Muscle layer of colon (tissue), 2 donors: ENCODE results near the gene NME7.
"Not testable (repeated sequence)": the region's sequence is repeated elsewhere in the genome, so short reads cannot be mapped to it uniquely, and the experiment has no call there.

ENCODE experiments used
- H3K27ac ChIP-seq: one replicate; pipeline ENCODE4 v1.7.0; 2013; ENCODE audit warnings: low read depth, mild to moderate bottlenecking, low read length, moderate library complexity
- H3K27me3 ChIP-seq, 2 donors: one replicate each; pipeline ENCODE4 v1.7.0; 2013; ENCODE audit warnings: low read length in 2 of 2, mild to moderate bottlenecking in 2 of 2; ENCODE audit not compliant: insufficient read depth in 2 of 2, control insufficient read depth in 1 of 2
- H3K36me3 ChIP-seq: one replicate; pipeline ENCODE4 v1.7.0; 2013; ENCODE audit warnings: mild to moderate bottlenecking, low read length; ENCODE audit not compliant: insufficient read depth
- H3K4me1 ChIP-seq: one replicate; pipeline ENCODE4 v1.7.0; 2013; ENCODE audit warnings: mild to moderate bottlenecking, low read length; ENCODE audit not compliant: insufficient read depth
- H3K4me3 ChIP-seq, 2 donors: one replicate each; pipeline ENCODE4 v1.7.0; 2013; ENCODE audit warnings: low read length in 2 of 2, low read depth in 1 of 2, mild to moderate bottlenecking in 1 of 2, moderate library complexity in 1 of 2
- H3K9ac ChIP-seq: one replicate; pipeline ENCODE4 v1.7.0; 2013; ENCODE audit warnings: low read length
- H3K9me3 ChIP-seq: one replicate; pipeline ENCODE4 v1.7.0; 2013; ENCODE audit warnings: mild to moderate bottlenecking, low read length
- donor health status: abdominal sarcoma.
- donor health status: Adenocarcinoma of cecum.

Gene NME7, protein sequence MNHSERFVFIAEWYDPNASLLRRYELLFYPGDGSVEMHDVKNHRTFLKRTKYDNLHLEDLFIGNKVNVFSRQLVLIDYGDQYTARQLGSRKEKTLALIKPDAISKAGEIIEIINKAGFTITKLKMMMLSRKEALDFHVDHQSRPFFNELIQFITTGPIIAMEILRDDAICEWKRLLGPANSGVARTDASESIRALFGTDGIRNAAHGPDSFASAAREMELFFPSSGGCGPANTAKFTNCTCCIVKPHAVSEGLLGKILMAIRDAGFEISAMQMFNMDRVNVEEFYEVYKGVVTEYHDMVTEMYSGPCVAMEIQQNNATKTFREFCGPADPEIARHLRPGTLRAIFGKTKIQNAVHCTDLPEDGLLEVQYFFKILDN

DNA sequence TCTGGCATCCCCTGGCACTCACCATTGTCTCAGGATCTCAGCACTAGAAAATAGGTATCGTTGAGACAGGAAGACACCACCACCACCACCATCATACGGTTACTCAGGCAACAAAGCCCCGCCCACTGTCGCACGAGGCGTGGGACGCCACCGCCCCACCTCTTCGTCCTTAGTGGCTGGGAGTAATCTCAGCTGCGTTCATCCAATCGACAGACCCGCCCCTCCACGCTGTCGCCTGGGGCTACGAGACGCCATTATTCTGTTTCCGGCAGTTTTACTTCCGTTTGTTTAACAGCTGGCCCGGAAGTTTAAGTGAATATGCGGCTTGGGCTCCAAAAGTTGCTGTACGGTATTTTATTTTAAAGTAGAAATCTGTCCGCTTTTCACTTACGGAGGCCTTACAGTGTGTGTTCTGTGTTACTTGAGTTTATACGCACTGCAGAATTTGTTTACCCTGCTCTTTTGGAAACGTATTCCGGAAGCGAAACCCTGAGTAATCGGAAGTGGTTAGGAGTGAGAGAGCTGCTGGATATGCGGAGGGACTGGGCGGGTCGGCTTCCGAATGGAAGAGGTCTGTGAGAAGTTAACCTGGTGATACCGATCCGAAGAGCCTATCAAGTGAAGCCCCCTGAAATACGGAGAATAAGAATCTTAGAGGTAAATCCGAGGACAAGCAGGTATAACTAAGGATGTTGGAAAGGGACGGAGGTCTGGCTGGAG is at the start of gene NME7, which contains the start of gene BLZF1:
NME7 (minus strand) TSS at position 112 of the 720 bp plus-strand sequence; CDS start at position 25, 87 bp downstream.
BLZF1 (plus strand) TSS at position 510 of the 720 bp plus-strand sequence. CDS start 1,328 bp downstream, outside the sequence.
- Histone ChIP-seq H3K9me3 (no peaks in the 10 kb centered on the region), H3K4me1 (peaks cover 15% of the 10 kb centered on the region), H3K36me3 (peaks cover 11% of the 10 kb centered on the region), H3K9ac (peak within 1 kb of the TSS; percentile 78), H3K4me3 (peak within 1 kb of the TSS; percentile 47 to 89), H3K27ac (peak within 1 kb of the TSS; percentile 83), H3K27me3 (no peaks in the 10 kb centered on the region)

GRCh38 chr1:169414952-169415351 is 47.4 kb upstream of the NME7 start:
- Histone ChIP-seq H3K4me3 (no peak overlapping the region), H3K4me1 (no peaks in the 10 kb centered on the region), H3K27me3 (no peaks in the 10 kb centered on the region), H3K36me3 (no peaks in the 10 kb centered on the region), H3K27ac (no peak overlapping the region), H3K9me3 (no peaks in the 10 kb centered on the region), H3K9ac (no peak overlapping the region)

- H3K36me3 ChIP-seq, H3K27ac ChIP-seq, H3K4me3 ChIP-seq, H3K9me3 ChIP-seq, H3K4me1 ChIP-seq, H3K9ac ChIP-seq, H3K27me3 ChIP-seq: not testable (repeated sequence)
Measured at GRCh38 chr1:169408340-169408739, 40.7 kb upstream of the NME7 start.

GRCh38 chr1:169402578-169402977 is 35.0 kb upstream of the NME7 start:
- H3K4me1 ChIP-seq, H3K4me3 ChIP-seq, H3K27me3 ChIP-seq, H3K9me3 ChIP-seq, H3K36me3 ChIP-seq, H3K27ac ChIP-seq, H3K9ac ChIP-seq: not testable (repeated sequence)

DNA sequence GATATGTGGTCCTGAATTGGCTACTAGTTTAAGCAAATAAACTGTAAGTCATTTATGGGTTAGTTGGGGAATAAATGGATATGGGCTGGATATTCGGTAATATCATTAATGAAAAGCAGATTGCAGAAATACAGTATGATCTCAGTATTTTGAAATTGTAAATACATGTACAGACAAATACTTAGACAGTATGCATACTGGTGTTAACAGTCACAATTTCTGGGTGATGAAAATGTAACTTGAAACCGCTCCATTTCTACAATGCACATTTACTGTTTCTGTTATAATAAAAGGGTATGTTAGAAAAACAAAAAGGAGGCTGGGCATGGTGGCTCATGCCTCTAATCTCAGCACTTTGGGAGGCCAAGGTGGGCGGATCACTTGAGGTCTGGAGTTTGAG is 28.4 kb upstream of the NME7 start:
- Histone ChIP-seq H3K9me3 (no peaks in the 10 kb centered on the region), H3K27ac (no peak overlapping the region), H3K9ac (no peak overlapping the region), H3K36me3 (peaks cover 9% of the 10 kb centered on the region), H3K4me3 (no peak overlapping the region), H3K4me1 (no peaks in the 10 kb centered on the region), H3K27me3 (no peaks in the 10 kb centered on the region)

GRCh38 chr1:169392406-169392805 is 24.8 kb upstream of the NME7 start:
- Histone ChIP-seq H3K27ac (no peak overlapping the region), H3K9me3 (no peaks in the 10 kb centered on the region), H3K36me3 (peaks cover 25% of the 10 kb centered on the region), H3K4me1 (no peaks in the 10 kb centered on the region), H3K27me3 (no peaks in the 10 kb centered on the region), H3K9ac (no peak overlapping the region), H3K4me3 (no peak overlapping the region)

GRCh38 chr1:169390303-169390702 is 22.7 kb upstream of the NME7 start:
- no peaks in the 10 kb centered on the region for H3K9me3 ChIP-seq
- H3K9ac ChIP-seq = no peak overlapping the region
- no peaks in the 10 kb centered on the region for H3K4me1 ChIP-seq
- H3K27ac ChIP-seq = no peak overlapping the region
- H3K27me3 ChIP-seq = no peaks in the 10 kb centered on the region
- peaks cover 39% of the 10 kb centered on the region for H3K36me3 ChIP-seq
- H3K4me3 ChIP-seq = no peak overlapping the region

DNA sequence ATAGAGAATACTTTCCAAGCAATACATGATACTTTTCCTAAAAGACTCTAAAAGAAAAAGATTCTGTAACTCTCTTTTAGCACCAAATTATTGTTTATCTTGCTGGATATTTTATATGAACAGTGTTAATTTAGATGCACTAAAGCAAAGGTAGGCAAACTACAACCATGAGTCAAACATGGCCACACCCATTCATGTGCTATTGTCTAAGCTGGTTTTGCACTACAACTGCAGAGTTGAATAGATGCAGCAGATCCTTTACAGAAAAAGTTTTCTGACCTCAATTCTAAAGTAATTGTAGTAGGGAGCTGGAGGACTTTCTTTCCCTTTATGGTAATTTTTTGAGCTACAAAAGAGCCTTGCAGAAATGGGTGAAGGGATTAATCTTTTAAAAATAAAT is 19.8 kb upstream of the NME7 start:
- H3K36me3 ChIP-seq = peaks cover 52% of the 10 kb centered on the region
- no peak overlapping the region for H3K9ac ChIP-seq
- no peak overlapping the region for H3K4me3 ChIP-seq
- no peaks in the 10 kb centered on the region for H3K27me3 ChIP-seq
- H3K9me3 ChIP-seq = no peaks in the 10 kb centered on the region
- H3K4me1 ChIP-seq = no peaks in the 10 kb centered on the region
- H3K27ac ChIP-seq = no peak overlapping the region

- Histone ChIP-seq H3K36me3 (peaks cover 57% of the 10 kb centered on the region), H3K27ac (no peak overlapping the region), H3K9me3 (no peaks in the 10 kb centered on the region), H3K27me3 (no peaks in the 10 kb centered on the region), H3K9ac (no peak overlapping the region), H3K4me1 (no peaks in the 10 kb centered on the region), H3K4me3 (no peak overlapping the region)
Measured at GRCh38 chr1:169383449-169383848, 15.9 kb upstream of the NME7 start.

DNA sequence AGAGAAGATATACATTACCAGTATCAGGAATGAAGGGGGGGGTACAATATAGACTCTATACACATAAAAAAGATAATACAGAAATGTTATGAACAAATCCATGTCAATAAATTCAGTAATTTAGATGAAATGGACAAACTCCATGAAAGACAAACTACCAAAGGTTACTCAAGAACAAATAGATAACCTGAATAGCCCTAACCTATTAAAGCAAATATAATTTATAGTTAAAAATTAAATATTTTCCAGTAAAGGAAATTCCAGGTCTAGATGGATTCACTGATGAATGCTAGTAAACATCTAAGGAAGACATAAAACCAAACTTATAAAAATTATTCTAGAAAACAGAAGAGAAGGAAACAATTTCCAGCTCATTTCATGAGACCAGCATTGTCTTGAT is 13.6 kb upstream of the NME7 start:
- Histone ChIP-seq H3K36me3 (peaks cover 63% of the 10 kb centered on the region), H3K27ac (no peak overlapping the region), H3K9me3 (no peaks in the 10 kb centered on the region), H3K27me3 (no peaks in the 10 kb centered on the region), H3K4me3 (no peak overlapping the region), H3K9ac (no peak overlapping the region), H3K4me1 (no peaks in the 10 kb centered on the region)

- Histone ChIP-seq H3K9me3 (no peaks in the 10 kb centered on the region), H3K36me3 (peaks cover 19% of the 10 kb centered on the region), H3K4me1 (peaks cover 13% of the 10 kb centered on the region), H3K27me3 (no peaks in the 10 kb centered on the region), H3K27ac (no peak overlapping the region), H3K4me3 (no peak overlapping the region), H3K9ac (no peak overlapping the region)
Measured at GRCh38 chr1:169371404-169371803, 3.8 kb upstream of the NME7 start.
